GM21786 (cell line): ENCODE results near the gene RMI2.
"Not testable (repeated sequence)": the region's sequence is repeated elsewhere in the genome, so short reads cannot be mapped to it uniquely, and the experiment has no call there.

Source experiments
- ATAC-seq: cut with Tn5 transposase; IDR thresholded peaks from one replicate; pipeline ENCODE4 v1.9.1; 2021; ENCODE audit not compliant: unreplicated experiment

The RMI2 gene

DNA sequence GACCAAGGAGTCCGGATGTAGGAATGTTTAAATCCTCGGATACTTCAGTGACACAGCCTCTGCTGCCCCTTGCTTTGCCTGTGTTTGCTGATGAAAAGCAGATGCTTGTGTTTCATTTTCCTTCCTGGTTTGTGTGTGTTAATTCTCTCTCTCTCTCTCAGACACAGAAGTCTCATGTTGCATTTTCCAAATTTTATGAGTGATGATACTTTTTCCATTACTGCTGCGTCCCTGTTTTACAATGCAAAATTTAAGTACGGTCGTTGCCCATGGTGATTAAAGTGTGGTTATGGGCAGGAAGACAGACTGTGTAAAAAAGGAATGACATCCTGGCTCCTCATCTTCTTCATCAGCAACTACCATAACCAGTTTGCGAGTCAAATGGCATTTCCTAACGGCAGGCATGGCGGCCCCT is 5.7 kb downstream of the RMI2 start:
- ATAC-seq, result no peak

DNA sequence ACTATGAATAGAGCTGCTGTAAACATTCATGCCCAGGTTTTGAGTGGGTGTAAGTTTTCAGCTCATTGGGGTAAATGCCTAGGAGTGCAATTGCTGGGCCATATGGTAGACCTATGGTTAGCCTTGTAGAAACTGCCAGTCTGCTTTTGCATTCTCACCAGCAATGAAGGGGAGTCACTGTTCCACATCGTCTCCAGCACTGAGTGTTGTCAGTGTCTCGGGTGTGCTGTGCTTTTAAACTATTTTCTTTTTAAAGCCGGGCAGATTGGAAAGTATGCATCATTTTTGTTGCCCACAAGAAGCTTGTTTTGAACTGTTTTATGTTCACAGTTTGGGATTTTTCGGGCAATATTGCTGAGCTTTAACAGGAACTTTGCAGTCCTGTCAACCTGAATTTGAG is 7.9 kb downstream of the RMI2 start:
- no peak for ATAC-seq

DNA sequence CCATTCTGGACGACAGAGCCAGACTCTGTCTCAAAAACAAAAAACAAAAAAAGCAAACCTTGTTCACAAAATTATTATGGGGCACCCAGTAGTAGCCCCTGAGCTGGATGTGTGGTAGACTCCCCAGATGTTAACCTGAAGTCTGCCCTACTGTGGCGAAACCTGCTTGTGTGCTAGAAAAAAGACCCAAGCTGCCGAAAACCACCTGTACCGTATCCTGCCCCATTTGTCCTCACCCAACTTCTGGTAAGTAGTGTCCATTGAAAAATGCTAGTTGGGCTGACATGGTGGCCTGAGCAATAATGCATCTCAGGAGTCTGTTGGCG is 9.1 kb downstream of the RMI2 start:
- ATAC-seq, result peak; percentile 37

- ATAC-seq, result peak; percentile 56
These were observed 9.7 kb downstream of the RMI2 start for GRCh38 chr16:11354733-11355574.

- no peak for ATAC-seq
These were observed 10.6 kb downstream of the RMI2 start for GRCh38 chr16:11355862-11356261.

DNA sequence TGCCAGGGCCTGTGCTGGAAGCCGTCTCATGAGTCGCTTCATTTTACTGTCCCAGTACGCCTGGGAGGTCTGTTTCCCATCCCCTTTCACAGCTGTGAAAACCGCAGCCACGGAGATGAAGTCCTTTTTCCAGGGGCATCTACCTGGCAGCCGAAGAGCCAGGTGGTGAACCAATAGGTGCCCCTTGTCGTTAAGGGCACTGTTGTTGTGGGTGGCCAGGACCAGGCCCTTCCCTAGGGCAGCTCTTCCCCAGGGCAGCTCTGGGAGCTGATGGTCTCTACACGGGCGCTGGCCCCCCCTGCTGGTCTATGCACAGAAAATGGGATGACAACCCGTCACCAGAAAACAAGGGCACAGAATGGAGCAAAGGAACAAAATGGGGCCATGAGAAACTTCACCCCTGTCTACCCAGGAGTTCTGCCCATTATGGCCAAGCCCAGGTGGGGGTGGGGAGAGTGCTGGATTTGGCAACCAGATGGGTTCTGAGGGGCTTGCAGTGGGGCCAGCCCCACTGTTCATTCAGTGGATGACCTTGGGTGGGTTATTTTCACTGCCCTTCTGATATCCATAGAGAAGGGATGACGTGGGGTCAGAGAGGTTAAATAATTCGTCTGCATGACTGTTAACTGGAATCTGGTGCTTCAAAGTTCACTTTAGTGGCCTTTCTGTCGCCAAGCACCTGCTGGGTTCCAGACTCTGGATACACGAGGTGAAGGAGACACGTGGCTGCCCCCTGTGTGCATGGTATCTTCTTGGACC is 11.5 kb downstream of the RMI2 start:
- no peak for ATAC-seq

DNA sequence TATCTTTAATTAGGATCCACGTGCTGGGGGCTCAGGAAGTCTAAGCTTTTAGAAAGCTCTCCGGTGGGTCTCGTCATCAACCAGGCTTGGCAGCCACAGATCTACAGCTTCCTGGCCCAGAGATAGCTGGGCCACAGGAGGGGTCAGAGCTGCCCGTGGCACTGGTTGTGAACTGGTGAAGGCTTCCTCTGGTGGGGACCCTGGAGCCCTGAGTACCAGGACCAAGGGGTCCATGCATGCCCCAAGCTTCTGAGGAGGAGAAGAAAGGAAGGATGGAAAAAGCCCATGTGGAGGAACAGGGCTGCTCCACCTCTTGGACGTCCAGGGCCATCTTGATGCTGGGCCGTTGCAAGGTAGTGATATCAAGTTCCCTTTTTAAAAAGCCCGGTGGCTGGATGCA is 13.3 kb downstream of the RMI2 start:
- ATAC-seq, result no peak

GRCh38 chr16:11359370-11359769 is 14.1 kb downstream of the RMI2 start:
- no peak for ATAC-seq

- no peak for ATAC-seq
These were observed 15.5 kb downstream of the RMI2 start for GRCh38 chr16:11360641-11361373.

DNA sequence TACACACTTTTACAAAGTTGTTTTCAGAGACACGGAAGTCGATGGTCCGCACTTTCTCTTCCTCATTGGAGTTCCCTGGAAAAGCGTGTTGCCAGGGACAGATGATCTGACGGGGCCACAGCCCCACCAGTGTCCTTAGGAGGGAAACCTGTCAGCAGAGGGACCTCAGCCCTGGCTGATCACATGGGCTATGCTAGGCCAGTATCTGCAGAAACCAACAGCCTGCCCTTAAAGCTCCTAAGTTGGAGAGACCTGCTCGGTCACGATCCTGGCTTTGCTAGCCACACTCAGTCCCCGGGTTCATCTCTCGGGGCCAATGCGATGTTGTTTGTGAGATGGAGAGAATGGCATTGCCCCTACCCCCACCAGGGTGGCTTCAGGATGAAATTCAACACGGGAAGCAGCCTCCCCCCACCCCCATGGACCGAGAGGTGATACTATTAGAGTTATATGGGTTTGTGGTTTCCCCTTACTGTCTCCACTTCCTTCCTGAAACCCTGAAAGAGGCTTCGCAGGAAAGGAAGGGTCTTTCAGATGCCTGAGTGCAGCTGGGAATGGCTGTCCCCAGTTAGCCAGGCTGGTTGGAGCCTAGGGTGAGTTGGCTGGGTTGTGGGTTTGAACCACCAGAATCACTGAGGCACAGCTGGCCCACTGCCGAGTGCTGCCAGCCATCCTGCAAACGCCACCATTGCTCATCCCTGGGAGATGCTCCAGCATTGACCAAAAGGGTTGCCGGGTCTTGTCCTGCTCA is 16.6 kb downstream of the RMI2 start:
- peak; percentile 36 for ATAC-seq

- no peak for ATAC-seq
These were observed 18.6 kb downstream of the RMI2 start for GRCh38 chr16:11363927-11364258.

- ATAC-seq, result no peak
These were observed 22.2 kb downstream of the RMI2 start for GRCh38 chr16:11367483-11367906.

DNA sequence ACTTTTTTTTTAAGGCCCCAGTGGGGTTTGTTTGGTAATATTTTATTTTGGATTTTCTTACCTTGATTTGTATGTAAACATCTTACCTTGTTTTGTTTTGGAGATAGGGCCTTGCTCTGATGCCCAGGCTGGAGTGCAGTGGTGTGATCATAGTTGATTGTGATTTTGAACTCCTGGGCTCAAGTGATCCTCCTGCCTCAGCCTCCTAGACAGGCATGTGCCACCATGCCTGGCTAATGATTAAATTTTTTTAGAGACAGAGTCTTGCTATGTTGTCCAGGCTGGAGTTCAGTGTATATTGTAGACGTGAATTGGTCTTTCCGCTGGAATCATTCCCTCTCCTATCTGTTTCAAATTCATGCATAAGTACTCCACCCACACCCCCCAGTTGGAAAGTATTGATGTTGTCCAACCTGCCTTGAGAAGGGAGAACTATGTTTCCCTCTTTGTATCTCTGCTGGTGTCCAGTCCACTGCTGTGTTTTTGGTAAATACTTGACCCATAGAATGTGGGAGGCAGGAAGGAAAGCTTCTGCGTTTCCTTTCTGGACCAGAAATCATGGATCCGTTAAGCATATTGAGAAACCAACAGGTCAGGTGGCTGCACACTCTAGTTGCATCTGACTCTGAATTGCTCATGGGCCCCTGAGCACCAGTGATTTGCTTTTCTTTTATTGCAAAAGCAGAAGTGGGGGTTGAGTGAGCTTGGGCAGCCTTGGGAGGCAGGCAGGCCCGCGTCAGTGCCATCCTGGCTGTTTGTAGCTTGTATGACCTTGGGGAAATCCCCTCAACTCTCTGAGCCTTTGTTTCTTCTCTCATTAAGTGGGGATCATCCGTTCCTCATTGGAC is 25.0 kb downstream of the RMI2 start:
- ATAC-seq, result peak; percentile 62

DNA sequence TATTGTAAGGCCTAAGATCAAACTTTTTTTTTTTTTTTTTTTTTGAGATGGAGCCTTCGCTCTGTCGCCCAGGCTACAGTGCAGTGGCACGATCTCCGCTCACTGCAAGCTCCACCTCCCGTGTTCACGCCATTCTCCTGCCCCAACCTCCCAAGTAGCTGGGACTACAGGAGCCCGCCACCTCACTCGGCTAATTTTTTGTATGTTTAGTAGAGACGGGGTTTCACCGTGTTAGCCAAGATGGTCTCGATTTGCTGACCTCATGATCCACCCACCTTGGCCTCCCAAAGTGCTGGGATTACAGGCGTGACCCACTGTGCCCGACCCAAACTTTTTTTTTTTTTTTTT is 25.6 kb downstream of the RMI2 start:
- ATAC-seq, result not testable (repeated sequence)

- ATAC-seq, result no peak
These were observed 27.0 kb downstream of the RMI2 start for GRCh38 chr16:11372073-11372828.

- no peak for ATAC-seq
These were observed 27.6 kb downstream of the RMI2 start for GRCh38 chr16:11372829-11373306.

DNA sequence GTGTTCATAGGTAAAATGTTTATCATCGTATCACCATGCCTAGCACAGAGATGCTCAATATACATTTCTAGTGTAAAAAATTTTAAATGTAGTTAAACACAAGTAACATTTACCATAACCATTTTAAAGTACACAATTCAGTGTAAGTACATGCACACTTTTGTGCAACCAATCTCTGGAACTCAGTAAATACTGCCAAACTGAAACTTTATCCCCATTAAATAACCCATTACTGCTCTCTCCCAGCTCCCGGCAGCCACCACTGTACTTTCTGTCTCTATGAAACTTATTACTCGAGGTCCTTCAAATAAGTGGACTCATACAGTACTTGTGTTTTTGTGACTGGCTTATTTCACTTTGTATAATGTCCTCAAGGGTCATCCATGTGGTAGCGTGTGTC is 29.0 kb downstream of the RMI2 start:
- no peak for ATAC-seq

- no peak for ATAC-seq
These were observed 31.9 kb downstream of the RMI2 start for GRCh38 chr16:11377154-11377553.

DNA sequence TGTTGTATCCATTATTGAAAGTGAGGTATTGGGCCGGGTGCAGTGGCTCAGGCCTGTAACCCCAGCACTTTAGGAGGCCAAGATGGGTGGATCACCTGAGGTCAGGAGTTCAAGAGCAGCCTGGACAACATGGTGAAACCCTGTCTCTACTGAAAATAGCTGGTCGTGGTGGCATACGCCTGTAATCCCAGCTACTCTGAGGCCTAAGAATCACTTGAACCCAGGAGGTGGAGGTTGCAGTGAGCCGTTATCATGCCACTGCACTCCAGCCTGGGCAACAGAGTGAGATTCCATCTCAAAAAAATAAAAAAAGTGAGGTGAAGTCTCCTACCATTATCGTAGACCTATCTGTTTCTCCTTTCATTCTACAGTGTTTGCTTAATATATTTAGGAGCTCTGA is 33.7 kb downstream of the RMI2 start:
- not testable (repeated sequence) for ATAC-seq
